ENCODE data around the gene CUX1.

- no peak for TF ChIP-seq CTCF (IDR thresholded peaks at IDR 0.05; ENCODE audit: borderline replicate concordance, extremely low read depth, low read length, poor library complexity, severe bottlenecking)
- TF ChIP-seq EZH2 (IDR thresholded peaks at IDR 0.05; ENCODE audit: borderline replicate concordance, low read depth, low read length, severe bottlenecking), result no peak
Measured at GRCh38 chr7:101832685-101833375, 15.4 kb downstream of the CUX1 start.
